Adrenal gland (tissue), 12 donors: ENCODE results near the gene VSIG10L. TPM values are rescaled to one million over a fixed set of nuclear protein-coding genes. Genes with fewer than 3 reads are reported as not detected.

Experiments
- DNase-seq, 7 donors: peaks; one replicate each; pipeline ENCODE4 v3.0.0-alpha.2; 2019 to 2020
- H3K27ac ChIP-seq, 5 donors: fragments of 200-600 bp; sonication (generic) in 4 of 5; 1 replicate in 3 of 5; 2 replicates in 2 of 5; pipeline versions ENCODE4 v1.5.1 to v1.8.0; 2016 to 2020; ENCODE audit warnings: mild to moderate bottlenecking in 1 of 5
- H3K27me3 ChIP-seq: fragments of 200-600 bp; 2 replicates; pipeline ENCODE4 v1.8.0; 2021
- H3K36me3 ChIP-seq, 2 donors: fragments of 200-600 bp; replicated peaks in 1 of 2; 1 replicate in 1 of 2; 2 replicates in 1 of 2; pipeline versions ENCODE4 v1.5.1 to v1.8.0; 2018 to 2022
- H3K4me1 ChIP-seq, 2 donors: fragments of 200-600 bp; replicated peaks in 1 of 2; 1 replicate in 1 of 2; 2 replicates in 1 of 2; pipeline versions ENCODE4 v1.5.1 to v1.8.0; 2018 to 2021
- H3K4me3 ChIP-seq, 4 donors: fragments of 200-600 bp; sonication (generic) in 3 of 4; one replicate each; pipeline ENCODE4 v1.5.1; 2016 to 2018
- H3K9me3 ChIP-seq, 3 donors: fragments of 200-600 bp; sonication (generic) in 1 of 3; replicated peaks in 1 of 3; 1 replicate in 2 of 3; 2 replicates in 1 of 3; pipeline versions ENCODE4 v1.5.1 to v1.8.0; 2016 to 2021
- CTCF ChIP-seq, 6 experiments: fragments of 450-650 bp in 4 of 6; fragments of 200-600 bp in 2 of 6; sonication (generic) in 1 of 6; IDR thresholded peaks; 1 replicate in 5 of 6; 2 replicates in 1 of 6; pipeline versions ENCODE4 v1.5.1 to v1.8.0; 2016 to 2021; ENCODE audit warnings: antibody characterized with exemption in 6 of 6, mild to moderate bottlenecking in 2 of 6, moderate library complexity in 1 of 6
- POLR2A ChIP-seq, 2 donors: fragments of 450-650 bp; IDR thresholded peaks; one replicate each; pipeline ENCODE4 v1.6.1; 2017; ENCODE audit warnings: antibody characterized with exemption in 2 of 2, mild to moderate bottlenecking in 2 of 2, moderate library complexity in 1 of 2
- WGBS, 4 donors: extraction: QIAGEN DNeasy Blood & Tissue Kit in 2 of 4; methylation state at CpG; one replicate each; pipeline versions ENCODE4 v1.1.5 to v1.1.7; 2013 to 2017; 5-methylcytosine and 5-hydroxymethylcytosine counted together
- intact Hi-C, 2 donors: fragments of 100-400 bp; cut with DNase I; formaldehyde crosslinking; loops; one replicate each; pipeline versions ENCODE4 v1.14.1 to v1.15.0; 2022 to 2023
- polyA plus RNA-seq, 3 donors: library from polyadenylated mRNA; stranded (reverse); fragments of 200-250 nt in 2 of 3; fragments of 350-450 nt in 1 of 3; fragmentation: Illumina TruSeq in 1 of 3; extraction: RNeasy Lipid Tissue Mini Kit (QIAGEN cat#74804) in 1 of 3; gene quantifications; one replicate each; pipeline ENCODE4 v1.2.3, GENCODE V29; 2013 to 2014
- total RNA-seq, 9 donors: library from RNA; depleted of rRNA in 4 of 9; stranded (reverse); fragments of >200 nt in 4 of 9; fragments of 120-200 nt in 1 of 9; fragmentation: NEBNext Ultra II Directional in 1 of 9; extraction: Animal tissue kit (Norgen Biotek cat#: 25700) in 1 of 9; gene quantifications; one replicate each; pipeline versions ENCODE4 v1.1.0 to v1.2.4, GENCODE V29; 2013 to 2023
- donor health status: healthy with polysubstance abuse.
- donor health status: Bipolar disorder and iron deficiency.
- donor health status: DM: yes; HTN: yes; CAD: no.
- donor health status: DM: no; HTN: no; CAD: no.
- donor health status: DM: no; HTN: no; CAD: no.
- donor health status: DM: yes; HTN: yes; CAD: no.

Gene VSIG10L
- total and polyA plus RNA-seq, 12 donors: 1.0 to 6.0 (median 2.7) TPM

- intact Hi-C loops: no loop called here
- peaks cover 0 to 4% of the 10 kb centered on the region in 2 donors for H3K4me1 ChIP-seq
Measured at GRCh38 chr19:51317376-51317775, 24.6 kb downstream of the VSIG10L start.

GRCh38 chr19:51316688-51317087 lies 25.3 kb downstream of the VSIG10L start:
- no peaks in the 10 kb centered on the region for H3K27me3 ChIP-seq
- no peak overlapping the region for H3K27ac ChIP-seq
- 70 to 85% (median 74%) methylated on average over 3 to 8 of the region's 8 CpGs for WGBS, 4 donors
- DNase-seq: no peak
- no peak for TF ChIP-seq POLR2A (IDR thresholded peaks at IDR 0.05)
- TF ChIP-seq CTCF (IDR thresholded peaks at IDR 0.05): no peak
- H3K36me3 ChIP-seq: no peaks in the 10 kb centered on the region
- H3K4me1 ChIP-seq: peaks cover 0 to 4% of the 10 kb centered on the region in 2 donors
- no peaks in the 10 kb centered on the region for H3K9me3 ChIP-seq
- no peak overlapping the region for H3K4me3 ChIP-seq
- intact Hi-C loops: no loop called here

More at GRCh38 chr19:51317376-51317775, 24.6 kb downstream of the VSIG10L start:
- Histone ChIP-seq H3K27me3 (no peaks in the 10 kb centered on the region), H3K4me3 (no peak overlapping the region), H3K36me3 (no peaks in the 10 kb centered on the region), H3K9me3 (no peaks in the 10 kb centered on the region), H3K27ac (no peak overlapping the region)
- peak in 2 of 7 donors; percentile 32 to 47 for DNase-seq
- 56 to 63% (median 60%) methylated on average over 2 to 3 of the region's 3 CpGs for WGBS, 4 donors
- TF ChIP-seq CTCF (IDR thresholded peaks at IDR 0.05) (no peak), POLR2A (IDR thresholded peaks at IDR 0.05) (no peak)

- 6 to 8% (median 6%) methylated on average over 6 to 54 of the region's 76 CpGs; no CpG with 5 or more reads in 1 of the 4 donors for WGBS, 4 donors
- DNase-seq: no peak
- Histone ChIP-seq H3K4me3 (no peak within 1 kb of the TSS), H3K27me3 (peaks cover 13% of the 10 kb centered on the region), H3K4me1 (no peaks in the 10 kb centered on the region), H3K27ac (peak within 1 kb of the TSS in 1 of 5 donors; percentile 12), H3K36me3 (no peaks in the 10 kb centered on the region), H3K9me3 (peaks cover 0 to 11% (median 0%) of the 10 kb centered on the region in 3 donors)
- TF ChIP-seq POLR2A (IDR thresholded peaks at IDR 0.05) (no peak), CTCF (IDR thresholded peaks at IDR 0.05) (no peak)
- intact Hi-C loops: no loop called here
Measured at GRCh38 chr19:51311351-51312257, 30.3 kb downstream of the VSIG10L start, which contains the start of gene IGLON5. Gene IGLON5 (plus strand): TSS chr19:51311644. CDS start chr19:51311848, 204 bp downstream.

GRCh38 chr19:51305479-51305878 lies 36.5 kb downstream of the VSIG10L start:
- Histone ChIP-seq H3K9me3 (peaks cover 0 to 11% (median 0%) of the 10 kb centered on the region in 3 donors), H3K27ac (no peak overlapping the region), H3K36me3 (no peaks in the 10 kb centered on the region), H3K4me3 (no peak overlapping the region), H3K4me1 (no peaks in the 10 kb centered on the region), H3K27me3 (peaks cover 20% of the 10 kb centered on the region)
- 68 to 81% (median 71%) methylated on average over 3 of the region's 3 CpGs for WGBS, 4 donors
- no peak for TF ChIP-seq CTCF (IDR thresholded peaks at IDR 0.05)
- intact Hi-C loops: no loop called here
- no peak for DNase-seq
